T-helper 2 cell (primary cell): ENCODE data around the gene SH2B2.
"Not testable (repeated sequence)": the region's sequence is repeated elsewhere in the genome, so short reads cannot be mapped to it uniquely, and the experiment has no call there.

Experiments used
- DNase-seq, 5 experiments: peaks; one replicate each; pipeline versions ENCODE4 v3.0.0 to v3.0.0-alpha.2; 2012 to 2022

The SH2B2 gene

GRCh38 chr7:102337002-102337401 is 50.3 kb downstream of the SH2B2 start:
- DNase-seq: not testable (repeated sequence)

- DNase-seq: not testable (repeated sequence)
Observed at GRCh38 chr7:102337420-102337819, 50.8 kb downstream of the SH2B2 start.

DNA sequence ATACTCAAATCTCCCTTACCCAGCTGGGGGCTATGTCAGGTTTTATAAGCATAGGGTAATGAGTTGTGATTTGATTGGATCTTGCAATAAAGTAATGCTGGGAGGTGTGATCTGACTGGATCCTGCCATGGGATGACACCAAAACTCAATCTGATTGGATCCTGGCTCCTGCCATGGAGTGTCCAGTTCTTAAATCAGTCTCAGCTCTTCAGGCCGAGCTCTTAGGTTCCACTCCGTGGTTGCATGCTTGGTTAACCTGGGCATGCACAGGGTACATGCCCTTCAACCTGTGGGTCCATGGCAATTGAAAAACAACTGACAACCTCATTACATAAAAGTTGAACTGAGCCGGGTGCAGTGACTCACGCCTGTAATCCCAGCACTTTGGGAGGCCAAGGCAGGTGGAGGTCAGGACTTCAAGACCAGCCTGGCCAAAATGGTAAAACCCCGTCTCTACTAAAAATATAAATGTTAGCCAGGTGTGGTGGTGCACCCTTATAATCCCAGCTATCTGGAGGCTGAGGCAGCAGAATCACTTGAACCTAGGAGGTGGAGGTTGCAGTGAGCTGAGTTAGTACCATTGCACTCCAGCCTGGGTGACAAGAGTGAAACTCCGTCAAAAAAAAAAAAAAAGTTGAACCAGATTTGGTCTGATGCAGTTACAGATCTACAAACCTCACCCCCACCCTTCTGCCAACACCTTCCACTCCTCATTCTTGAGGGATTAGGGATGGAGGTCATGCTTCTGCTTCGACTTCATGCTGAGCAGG is 54.1 kb downstream of the SH2B2 start:
- not testable (repeated sequence) for DNase-seq

DNA sequence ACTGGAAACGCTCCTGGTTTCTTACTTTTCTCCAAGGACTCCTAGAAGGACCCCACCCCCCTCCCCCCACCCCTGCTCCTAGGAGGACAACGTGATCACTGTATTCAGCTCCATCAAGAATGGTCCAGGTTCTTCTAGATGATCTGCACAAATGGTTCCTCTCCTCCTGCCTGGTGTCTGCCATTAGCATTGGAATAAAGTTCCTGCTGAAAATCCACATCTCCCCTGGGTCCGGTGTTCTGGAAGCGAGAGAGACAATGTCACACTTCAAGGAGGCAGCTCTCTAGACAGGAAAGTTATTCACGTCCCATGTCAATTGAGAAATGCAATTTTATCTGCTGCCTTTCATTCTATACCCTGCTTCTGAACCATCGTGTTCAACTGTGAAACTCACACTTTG is 60.3 kb downstream of the SH2B2 start:
- DNase-seq: not testable (repeated sequence)

- not testable (repeated sequence) for DNase-seq
Observed at GRCh38 chr7:102356344-102356743, 69.7 kb downstream of the SH2B2 start, which contains the start of gene SPDYE6. Gene SPDYE6 (minus strand): TSS chr7:102356444. CDS start chr7:102356023, 421 bp downstream.

- peak; percentile 79 to 99 (median 90) for DNase-seq
Observed at GRCh38 chr7:102363549-102364393, 77.1 kb downstream of the SH2B2 start.

DNA sequence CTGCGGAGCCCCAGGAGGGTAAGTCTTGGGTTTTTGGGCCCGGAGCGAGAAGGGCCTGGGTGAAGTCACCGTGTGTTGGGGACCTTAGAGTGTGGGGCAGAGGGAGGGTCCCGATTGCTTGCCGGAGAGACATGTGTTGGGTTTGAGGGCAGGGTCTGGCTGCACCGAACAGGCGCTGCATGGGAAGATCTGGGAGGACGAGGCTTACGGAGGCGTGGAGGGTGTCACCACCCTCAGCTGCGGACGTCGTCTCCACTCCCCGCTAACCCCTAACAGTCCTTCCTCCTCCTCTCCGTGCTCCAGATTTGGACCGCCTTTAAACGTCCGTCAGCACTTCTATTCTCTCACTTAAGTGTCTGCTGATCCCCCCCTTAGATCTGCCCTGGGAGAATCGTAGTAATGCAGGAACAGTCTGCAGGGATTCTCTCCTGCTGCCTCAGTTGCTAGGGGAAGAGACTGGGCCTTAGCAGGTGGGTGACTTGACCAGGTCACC is 77.8 kb downstream of the SH2B2 start:
- DNase-seq: not testable (repeated sequence)

DNA sequence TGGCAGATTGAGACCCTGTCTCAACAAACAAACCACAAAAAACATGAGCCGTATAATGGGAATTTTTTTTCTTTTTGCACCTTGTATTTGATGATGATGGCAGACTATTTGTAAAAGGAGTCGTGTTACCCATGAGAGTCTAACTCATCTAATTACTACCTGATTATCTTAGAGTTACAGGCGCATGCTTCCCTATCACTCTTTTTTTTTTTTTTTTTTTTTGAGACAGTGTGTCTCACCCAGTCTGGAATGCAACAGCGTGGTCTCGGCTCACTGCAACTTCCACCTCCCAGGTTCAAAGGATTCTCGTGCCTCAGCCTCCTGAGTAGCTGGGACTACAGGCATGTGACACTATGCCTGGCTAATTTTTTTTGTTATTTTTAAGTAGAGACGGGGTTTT is 78.7 kb downstream of the SH2B2 start:
- DNase-seq: not testable (repeated sequence)

- not testable (repeated sequence) for DNase-seq
Observed at GRCh38 chr7:102370038-102370437, 83.4 kb downstream of the SH2B2 start.
